ENCODE measurements around the gene HSD17B4.
"Not testable (repeated sequence)": the region's sequence is repeated elsewhere in the genome, so short reads cannot be mapped to it uniquely, and the experiment has no call there.

The HSD17B4 gene

DNA sequence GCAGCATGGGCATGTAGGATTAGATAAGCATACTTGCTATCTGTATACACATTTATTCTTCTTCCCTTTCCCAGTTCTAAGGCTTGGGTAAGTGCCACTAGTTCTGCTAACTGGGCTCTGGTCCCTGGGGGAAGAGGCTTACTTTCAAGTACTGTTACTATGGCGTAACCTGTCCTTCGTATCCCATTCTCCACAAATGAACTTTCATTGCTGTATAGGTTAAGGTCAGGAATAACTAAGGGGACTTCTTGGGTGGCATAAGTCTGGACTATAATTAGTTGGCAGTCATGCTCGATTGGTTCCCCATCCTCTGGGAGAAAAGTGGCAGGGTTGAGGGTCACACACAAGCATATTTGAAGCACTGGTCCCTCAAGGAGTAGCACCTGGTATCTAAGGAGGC is 23.7 kb upstream of the HSD17B4 start:
- H3K79me2 ChIP-seq (ENCODE audit: low read length); H3K27ac ChIP-seq (ENCODE audit: low read length): not testable (repeated sequence)

DNA sequence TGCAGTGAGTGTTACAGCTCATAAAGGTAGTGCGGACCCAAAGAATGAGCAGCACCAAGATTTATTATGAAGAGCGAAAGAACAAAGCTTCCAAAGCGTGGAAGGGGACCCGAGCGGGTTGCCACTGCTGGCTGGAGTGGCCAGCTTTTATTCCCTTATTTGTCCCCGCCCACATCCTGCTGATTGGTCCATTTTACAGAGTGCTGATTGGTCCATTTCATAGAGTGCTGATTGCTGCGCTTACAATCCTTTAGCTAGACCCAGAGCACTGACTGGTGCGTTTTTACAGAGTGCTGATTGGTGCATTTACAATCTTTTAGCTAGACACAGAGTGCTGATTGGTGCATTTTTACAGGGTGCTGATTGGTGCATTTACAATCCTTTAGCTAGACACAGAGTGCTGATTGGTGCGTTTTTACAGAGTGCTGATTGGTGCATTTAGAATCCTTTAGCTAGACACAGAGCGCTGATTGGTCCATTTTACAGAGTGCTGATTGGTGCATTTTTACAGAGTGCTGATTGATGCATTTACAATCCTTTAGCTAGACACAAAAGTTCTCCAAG is 19.5 kb upstream of the HSD17B4 start:
- not testable (repeated sequence) for H3K9me3 ChIP-seq (ENCODE audit: insufficient read depth, low read length); H3K4me2 ChIP-seq (ENCODE audit: low read length); H3K4me3 ChIP-seq (ENCODE audit: low read length); H3K9ac ChIP-seq (ENCODE audit: low read length); H3K79me2 ChIP-seq (ENCODE audit: low read length); H3K27me3 ChIP-seq (ENCODE audit: low read depth, low read length); H3K36me3 ChIP-seq (replicated peaks; ENCODE audit: low read depth, low read length); H4K20me1 ChIP-seq (ENCODE audit: insufficient read depth, low read length); H2AFZ ChIP-seq (ENCODE audit: low read depth, low read length); H3K27ac ChIP-seq (ENCODE audit: low read length)
- H3K4me1 ChIP-seq (ENCODE audit: low read length), result peaks cover 27% of the 10 kb centered on the region

More for the DNA sequence above, 23.7 kb upstream of the HSD17B4 start:
- H3K9ac ChIP-seq (ENCODE audit: low read length); H3K27me3 ChIP-seq (ENCODE audit: low read depth, low read length); H3K4me3 ChIP-seq (ENCODE audit: low read length); H4K20me1 ChIP-seq (ENCODE audit: insufficient read depth, low read length); H2AFZ ChIP-seq (ENCODE audit: low read depth, low read length); H3K4me1 ChIP-seq (ENCODE audit: low read length); H3K4me2 ChIP-seq (ENCODE audit: low read length); H3K36me3 ChIP-seq (replicated peaks; ENCODE audit: low read depth, low read length); H3K9me3 ChIP-seq (ENCODE audit: insufficient read depth, low read length): not testable (repeated sequence)

DNA sequence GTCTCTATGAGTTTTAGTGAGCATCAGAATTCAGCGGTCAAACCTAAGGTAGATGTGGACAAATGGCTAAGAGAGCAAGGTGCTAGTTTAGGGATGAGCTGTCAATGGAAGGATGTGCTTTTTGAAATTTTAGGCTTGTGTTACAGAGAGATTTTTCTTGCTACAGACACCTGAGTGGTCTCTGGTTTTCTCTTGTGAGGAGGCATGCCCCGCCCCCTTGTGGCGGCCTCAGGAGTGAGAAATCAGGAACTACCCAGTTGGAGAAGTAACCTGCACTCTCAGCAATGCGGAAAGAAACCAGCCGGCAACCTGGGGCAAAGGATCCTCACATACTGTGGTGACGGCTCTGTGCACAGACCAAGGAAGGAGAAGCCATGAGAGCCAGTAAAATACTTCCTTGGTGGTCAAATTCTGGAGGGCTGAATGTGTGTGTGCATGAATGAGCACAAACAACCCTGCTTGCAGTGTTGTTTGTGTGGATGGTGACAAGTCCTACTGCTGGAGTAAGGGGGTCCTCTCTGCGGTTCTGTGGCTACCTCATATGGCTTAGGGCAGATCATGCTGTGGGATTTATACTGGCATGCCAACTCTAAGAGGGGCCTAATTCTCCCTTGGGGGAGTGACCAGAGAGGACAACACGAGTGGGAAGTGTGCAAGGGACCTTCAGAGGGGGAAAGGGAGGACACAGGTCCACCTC is 16.7 kb upstream of the HSD17B4 start:
- H3K9ac ChIP-seq (ENCODE audit: low read length), result peak overlapping the region; percentile 48; the same call in 1 of the 2 replicates
- no peaks in the 10 kb centered on the region for H3K36me3 ChIP-seq (replicated peaks; ENCODE audit: low read depth, low read length)
- no peaks in the 10 kb centered on the region for H3K9me3 ChIP-seq (ENCODE audit: insufficient read depth, low read length)
- H3K4me1 ChIP-seq (ENCODE audit: low read length), result peaks cover 27% of the 10 kb centered on the region
- H4K20me1 ChIP-seq (ENCODE audit: insufficient read depth, low read length), result no peaks in the 10 kb centered on the region
- H3K4me3 ChIP-seq (ENCODE audit: low read length), result peak overlapping the region; percentile 56; the same call in 1 of the 2 replicates
- H3K27ac ChIP-seq (ENCODE audit: low read length), result no peak overlapping the region
- H3K79me2 ChIP-seq (ENCODE audit: low read length), result no peaks in the 10 kb centered on the region
- H3K27me3 ChIP-seq (ENCODE audit: low read depth, low read length), result no peaks in the 10 kb centered on the region
- peak overlapping the region; percentile 89 for H2AFZ ChIP-seq (ENCODE audit: low read depth, low read length)
- no peak for TF ChIP-seq EZH2phosphoT487 (IDR thresholded peaks at IDR 0.05; ENCODE audit: low read depth)
- TF ChIP-seq, protein P1, sequence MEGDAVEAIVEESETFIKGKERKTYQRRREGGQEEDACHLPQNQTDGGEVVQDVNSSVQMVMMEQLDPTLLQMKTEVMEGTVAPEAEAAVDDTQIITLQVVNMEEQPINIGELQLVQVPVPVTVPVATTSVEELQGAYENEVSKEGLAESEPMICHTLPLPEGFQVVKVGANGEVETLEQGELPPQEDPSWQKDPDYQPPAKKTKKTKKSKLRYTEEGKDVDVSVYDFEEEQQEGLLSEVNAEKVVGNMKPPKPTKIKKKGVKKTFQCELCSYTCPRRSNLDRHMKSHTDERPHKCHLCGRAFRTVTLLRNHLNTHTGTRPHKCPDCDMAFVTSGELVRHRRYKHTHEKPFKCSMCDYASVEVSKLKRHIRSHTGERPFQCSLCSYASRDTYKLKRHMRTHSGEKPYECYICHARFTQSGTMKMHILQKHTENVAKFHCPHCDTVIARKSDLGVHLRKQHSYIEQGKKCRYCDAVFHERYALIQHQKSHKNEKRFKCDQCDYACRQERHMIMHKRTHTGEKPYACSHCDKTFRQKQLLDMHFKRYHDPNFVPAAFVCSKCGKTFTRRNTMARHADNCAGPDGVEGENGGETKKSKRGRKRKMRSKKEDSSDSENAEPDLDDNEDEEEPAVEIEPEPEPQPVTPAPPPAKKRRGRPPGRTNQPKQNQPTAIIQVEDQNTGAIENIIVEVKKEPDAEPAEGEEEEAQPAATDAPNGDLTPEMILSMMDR (IDR thresholded peaks at IDR 0.05; ENCODE audit: low read depth, low read length), result peak; percentile 77
- peak overlapping the region; percentile 81 for H3K4me2 ChIP-seq (ENCODE audit: low read length)

DNA sequence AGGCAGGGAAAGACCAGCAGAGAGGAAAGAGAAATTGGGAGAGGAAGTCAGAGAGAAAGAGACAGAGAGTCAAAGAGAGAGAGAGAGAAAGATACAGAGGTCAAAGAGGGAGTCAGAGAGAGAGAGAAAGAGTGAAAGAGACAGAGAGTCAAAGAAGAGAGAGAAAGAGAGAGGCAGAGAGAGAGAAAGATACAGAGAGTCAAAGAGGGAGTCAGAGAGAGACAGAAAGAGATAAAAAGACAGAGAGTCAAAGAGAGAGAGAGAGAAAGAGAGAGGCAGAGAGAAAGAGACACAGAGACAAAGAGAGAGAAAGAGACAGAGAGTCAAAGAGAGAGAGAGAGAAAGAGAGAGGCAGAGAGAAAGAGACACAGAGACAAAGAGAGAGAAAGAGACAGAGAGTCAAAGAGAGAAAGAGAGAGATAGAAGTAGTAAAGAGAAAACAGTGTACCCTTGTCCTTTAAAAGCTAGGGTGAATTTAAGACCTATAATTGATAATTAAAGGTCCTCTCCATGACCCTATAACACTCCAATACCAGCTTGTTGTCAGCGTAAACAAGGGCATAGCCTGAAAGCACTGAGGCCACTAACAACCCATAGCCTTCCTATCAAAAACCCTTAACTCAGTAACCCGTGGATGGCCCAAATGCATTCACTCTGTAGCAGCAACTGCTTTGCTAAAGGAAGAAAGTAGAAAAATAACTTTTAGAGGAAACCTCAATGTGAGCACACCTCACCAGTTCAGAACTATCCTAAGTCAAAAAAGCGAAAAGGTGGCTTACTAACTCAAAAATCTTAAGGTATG is 14.3 kb upstream of the HSD17B4 start:
- not testable (repeated sequence) for H3K4me2 ChIP-seq (ENCODE audit: low read length); H3K27ac ChIP-seq (ENCODE audit: low read length); H3K27me3 ChIP-seq (ENCODE audit: low read depth, low read length); H4K20me1 ChIP-seq (ENCODE audit: insufficient read depth, low read length); H3K79me2 ChIP-seq (ENCODE audit: low read length); H2AFZ ChIP-seq (ENCODE audit: low read depth, low read length); H3K9me3 ChIP-seq (ENCODE audit: insufficient read depth, low read length); H3K9ac ChIP-seq (ENCODE audit: low read length); H3K4me3 ChIP-seq (ENCODE audit: low read length); H3K36me3 ChIP-seq (replicated peaks; ENCODE audit: low read depth, low read length)
- peaks cover 27% of the 10 kb centered on the region for H3K4me1 ChIP-seq (ENCODE audit: low read length)

DNA sequence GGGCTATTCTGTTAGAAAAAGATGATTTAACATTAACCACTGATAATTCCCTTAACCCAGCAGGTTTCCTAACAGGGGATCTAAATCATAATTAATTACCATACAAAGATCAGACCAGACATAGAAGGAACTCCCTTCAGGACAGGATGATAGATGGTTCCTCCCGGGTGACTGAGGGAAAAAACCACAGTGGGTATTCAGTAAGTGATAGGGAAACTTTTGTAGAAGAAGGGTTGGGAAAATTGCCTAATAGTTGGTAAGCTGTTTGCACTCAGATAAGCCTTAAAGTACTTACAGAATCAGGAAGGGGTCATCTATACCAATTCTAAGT is 13.7 kb upstream of the HSD17B4 start:
- not testable (repeated sequence) for H3K9ac ChIP-seq (ENCODE audit: low read length); H4K20me1 ChIP-seq (ENCODE audit: insufficient read depth, low read length); H3K79me2 ChIP-seq (ENCODE audit: low read length); H3K9me3 ChIP-seq (ENCODE audit: insufficient read depth, low read length); H2AFZ ChIP-seq (ENCODE audit: low read depth, low read length); H3K4me2 ChIP-seq (ENCODE audit: low read length); H3K36me3 ChIP-seq (replicated peaks; ENCODE audit: low read depth, low read length); H3K27me3 ChIP-seq (ENCODE audit: low read depth, low read length); H3K4me3 ChIP-seq (ENCODE audit: low read length); H3K27ac ChIP-seq (ENCODE audit: low read length)
- peaks cover 25% of the 10 kb centered on the region for H3K4me1 ChIP-seq (ENCODE audit: low read length)
